Osteoblast (primary cell): ENCODE measurements around the gene ZNF22. TPM values are rescaled to one million over a fixed set of nuclear protein-coding genes. Genes with fewer than 3 reads are reported as not detected.
A peak's percentile ranks its signal among the peaks of the same experiment; 100 is the strongest.
"Not testable (repeated sequence)": the region's sequence is repeated elsewhere in the genome, so short reads cannot be mapped to it uniquely, and the experiment has no call there.

ENCODE experiments used
- DNase-seq: peaks from one replicate; pipeline ENCODE4 v3.0.0; 2011; ENCODE audit warnings: low spot score, mixed read lengths; ENCODE audit not compliant: insufficient read length; ENCODE audit errors: missing footprints
- H2AFZ ChIP-seq: 2 replicates; pipeline ENCODE4 v1.6.0; 2011; ENCODE audit warnings: mild to moderate bottlenecking, low read length
- H3K27ac ChIP-seq: 2 replicates; pipeline ENCODE4 v1.5.1; 2011; ENCODE audit warnings: mild to moderate bottlenecking, low read depth, low read length, moderate library complexity
- H3K27me3 ChIP-seq: 2 replicates; pipeline ENCODE4 v1.6.0; 2012; ENCODE audit warnings: mild to moderate bottlenecking, control low read depth, inconsistent platforms, low read length, moderate library complexity; ENCODE audit not compliant: insufficient read depth
- H3K36me3 ChIP-seq: 2 replicates; pipeline ENCODE4 v1.5.1; 2011; ENCODE audit warnings: mild to moderate bottlenecking, low read length, control low read depth, moderate library complexity; ENCODE audit not compliant: insufficient read depth
- H3K4me1 ChIP-seq: 2 replicates; pipeline ENCODE4 v1.5.1; 2011; ENCODE audit warnings: mild to moderate bottlenecking, low read length, control low read depth, moderate library complexity; ENCODE audit not compliant: insufficient read depth
- H3K4me2 ChIP-seq: 2 replicates; pipeline ENCODE4 v1.6.0; 2011; ENCODE audit warnings: mild to moderate bottlenecking, low read length; ENCODE audit not compliant: insufficient read depth
- H3K4me3 ChIP-seq: fragments of 200-600 bp; sonication (generic); 3 replicates; pipeline ENCODE4 v1.5.1; 2012; ENCODE audit warnings: mild to moderate bottlenecking, low read length, inconsistent platforms; ENCODE audit not compliant: insufficient read depth
- H3K79me2 ChIP-seq: 2 replicates; pipeline ENCODE4 v1.6.0; 2012; ENCODE audit warnings: mild to moderate bottlenecking, low read length, control low read depth, inconsistent platforms; ENCODE audit not compliant: insufficient read depth
- H3K9me3 ChIP-seq: 2 replicates; pipeline ENCODE4 v1.5.1; 2011; ENCODE audit warnings: low read depth, low read length, control low read depth
- H4K20me1 ChIP-seq: 2 replicates; pipeline ENCODE4 v1.6.0; 2012; ENCODE audit warnings: mild to moderate bottlenecking, low read length, control low read depth; ENCODE audit not compliant: insufficient read depth
- CTCF ChIP-seq: IDR thresholded peaks from 2 replicates; pipeline ENCODE4 v1.5.1; 2011; ENCODE audit warnings: mild to moderate bottlenecking, low read depth, low read length, moderate library complexity; ENCODE audit errors: extremely low read depth
- total RNA-seq: library from RNA; depleted of rRNA; stranded (reverse); fragments of >200 nt; gene quantifications from 2 replicates; pipeline ENCODE4 v1.2.3, GENCODE V29; 2012

Gene ZNF22
- total RNA-seq, 1 donor: 13.8 TPM

- Histone ChIP-seq H3K36me3 (peaks cover 8% of the 10 kb centered on the region), H3K27me3 (no peaks in the 10 kb centered on the region), H3K4me1 (peaks cover 3% of the 10 kb centered on the region), H4K20me1 (no peaks in the 10 kb centered on the region), H2AFZ (no peak overlapping the region), H3K27ac (no peak overlapping the region), H3K79me2 (peaks cover 14% of the 10 kb centered on the region), H3K9me3 (no peaks in the 10 kb centered on the region), H3K4me2 (no peak overlapping the region), H3K4me3 (no peak overlapping the region)
- no peak for DNase-seq
- no peak for TF ChIP-seq CTCF
Observed at GRCh38 chr10:45006276-45007030, 5.7 kb downstream of the ZNF22 start.

DNA sequence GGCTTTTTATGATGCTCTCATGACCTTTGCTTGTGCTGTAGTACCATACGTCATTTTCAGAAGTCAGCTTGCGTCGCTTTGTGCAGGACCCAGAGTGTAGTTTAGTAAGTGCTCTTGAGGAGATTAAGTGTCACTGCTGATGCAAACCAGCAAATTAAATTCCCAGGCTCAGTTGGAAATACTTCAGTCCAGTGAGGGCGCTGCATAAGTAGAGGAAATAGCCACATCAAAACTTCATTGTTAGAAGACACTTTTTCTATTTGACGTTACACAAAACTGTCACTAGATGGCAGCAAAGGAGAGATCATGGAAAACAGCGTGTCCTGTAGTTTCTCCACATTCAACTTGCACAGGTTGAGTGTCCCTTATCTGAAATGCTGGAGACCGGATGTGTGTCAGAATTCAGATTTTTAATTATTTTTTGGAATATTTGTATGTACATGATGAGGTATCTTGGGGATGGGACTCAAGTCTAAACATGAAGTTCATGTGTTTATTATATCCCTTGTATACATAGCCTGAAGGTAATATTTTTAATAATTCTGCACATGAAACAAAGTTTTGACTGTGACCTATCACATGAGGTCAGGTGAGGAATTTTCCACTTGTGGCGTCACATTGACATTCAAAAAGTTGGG is 7.9 kb downstream of the ZNF22 start:
- H3K4me3 ChIP-seq: no peak overlapping the region
- H3K79me2 ChIP-seq: peaks cover 2% of the 10 kb centered on the region
- no peak overlapping the region for H3K27ac ChIP-seq
- peaks cover 3% of the 10 kb centered on the region for H3K4me1 ChIP-seq
- no peaks in the 10 kb centered on the region for H4K20me1 ChIP-seq
- no peaks in the 10 kb centered on the region for H3K9me3 ChIP-seq
- H2AFZ ChIP-seq: no peak overlapping the region
- peak; percentile 85 for TF ChIP-seq CTCF
- H3K4me2 ChIP-seq: peak overlapping the region; percentile 15
- no peaks in the 10 kb centered on the region for H3K27me3 ChIP-seq
- peak; percentile 90 for DNase-seq
- peaks cover 3% of the 10 kb centered on the region for H3K36me3 ChIP-seq

- H3K4me2 ChIP-seq, H3K4me3 ChIP-seq, H3K36me3 ChIP-seq, H4K20me1 ChIP-seq, H3K27ac ChIP-seq, H3K79me2 ChIP-seq, H3K27me3 ChIP-seq, H3K9me3 ChIP-seq, H3K4me1 ChIP-seq, DNase-seq, H2AFZ ChIP-seq: not testable (repeated sequence)
Observed at GRCh38 chr10:45014557-45014956, 13.8 kb downstream of the ZNF22 start.

GRCh38 chr10:45015590-45015989 is 14.9 kb downstream of the ZNF22 start:
- Histone ChIP-seq H2AFZ (no peak overlapping the region), H3K27ac (no peak overlapping the region), H3K27me3 (peaks cover 7% of the 10 kb centered on the region), H3K4me1 (no peaks in the 10 kb centered on the region), H4K20me1 (no peaks in the 10 kb centered on the region), H3K4me2 (no peak overlapping the region), H3K79me2 (no peaks in the 10 kb centered on the region), H3K4me3 (no peak overlapping the region), H3K36me3 (no peaks in the 10 kb centered on the region), H3K9me3 (no peaks in the 10 kb centered on the region)
- no peak for DNase-seq
- TF ChIP-seq CTCF: no peak
